IPS DF 19.7 (cell line): Measurements from ENCODE around the gene MGAT5.

ENCODE experiments used
- DNase-seq: peaks from one replicate; pipeline ENCODE4 v3.0.0-alpha.2; 2013; ENCODE audit warnings: low read depth, low spot score

MGAT5 gene

DNA sequence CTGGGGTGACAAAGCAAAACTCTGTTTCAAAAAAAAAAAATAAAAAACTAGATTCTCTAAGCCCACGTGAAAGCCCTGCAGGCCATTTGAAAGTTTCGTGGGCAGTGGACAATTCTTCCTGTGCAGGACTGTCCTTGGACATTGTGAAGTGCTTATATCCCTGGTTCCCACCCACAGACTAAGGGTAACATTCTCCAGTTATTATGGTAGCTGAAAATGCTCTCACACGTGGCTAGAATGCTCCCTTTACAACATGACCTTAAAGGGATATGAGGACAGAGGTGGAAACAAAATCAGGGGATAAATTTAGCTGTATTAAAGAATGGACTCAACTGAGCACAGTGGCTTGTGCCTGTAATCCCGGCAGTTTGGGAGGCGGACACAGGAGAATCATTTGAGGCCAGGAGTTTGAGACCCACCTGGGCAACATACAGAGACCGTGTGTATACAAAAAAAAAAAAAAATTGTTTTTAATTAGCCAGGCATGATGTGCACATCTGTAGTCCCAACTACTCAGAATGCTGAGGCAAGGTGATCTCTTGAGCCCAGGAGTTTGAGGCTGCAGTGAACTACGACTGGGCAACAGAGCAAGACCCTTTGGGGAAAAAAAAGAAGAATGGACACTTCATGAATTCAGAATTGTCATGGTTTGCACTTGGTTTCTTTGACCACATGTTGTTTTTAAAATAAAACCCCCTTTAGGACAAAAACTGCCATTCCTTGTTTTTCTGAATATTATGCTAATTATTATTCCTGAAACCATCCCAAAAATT, 167.9 kb downstream of the MGAT5 start:
- DNase-seq = no peak

DNA sequence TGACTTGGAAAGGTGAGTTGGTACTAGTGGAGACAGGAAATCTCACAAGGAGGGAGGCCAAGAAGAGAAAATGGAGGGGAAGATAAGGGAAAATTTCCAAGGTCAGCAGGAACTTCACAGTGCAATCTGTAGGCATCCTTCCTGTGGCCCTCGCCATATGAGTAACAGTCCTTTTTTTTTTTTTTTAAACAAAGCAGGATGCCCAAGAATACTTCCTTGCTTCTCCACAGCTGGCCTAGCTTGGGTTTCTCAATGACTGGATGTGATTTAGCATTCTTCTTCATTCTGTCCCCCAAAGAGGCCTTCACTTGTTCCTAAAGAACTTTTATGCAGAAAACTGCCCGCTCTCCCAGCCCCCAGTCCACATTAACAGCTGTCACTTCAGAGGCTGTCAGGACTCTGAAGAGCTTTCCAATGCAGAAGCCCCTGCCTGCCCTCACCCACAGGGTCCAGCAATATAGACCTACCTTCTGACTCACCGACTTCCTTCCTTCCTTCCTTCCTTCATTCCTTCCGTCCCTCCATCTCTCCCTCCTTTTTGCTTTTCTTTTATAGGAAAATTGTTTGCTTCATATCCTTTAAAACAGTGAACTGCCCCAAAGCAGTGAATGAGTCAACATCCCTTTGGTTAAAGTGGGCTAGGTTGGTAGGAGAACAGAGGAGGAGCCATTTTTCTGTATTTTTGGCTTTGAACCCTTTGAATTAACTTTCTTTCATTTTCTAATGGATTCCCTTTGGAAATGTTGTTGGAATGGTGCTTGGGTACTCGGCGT, 172.0 kb downstream of the MGAT5 start:
- DNase-seq = no peak

DNA sequence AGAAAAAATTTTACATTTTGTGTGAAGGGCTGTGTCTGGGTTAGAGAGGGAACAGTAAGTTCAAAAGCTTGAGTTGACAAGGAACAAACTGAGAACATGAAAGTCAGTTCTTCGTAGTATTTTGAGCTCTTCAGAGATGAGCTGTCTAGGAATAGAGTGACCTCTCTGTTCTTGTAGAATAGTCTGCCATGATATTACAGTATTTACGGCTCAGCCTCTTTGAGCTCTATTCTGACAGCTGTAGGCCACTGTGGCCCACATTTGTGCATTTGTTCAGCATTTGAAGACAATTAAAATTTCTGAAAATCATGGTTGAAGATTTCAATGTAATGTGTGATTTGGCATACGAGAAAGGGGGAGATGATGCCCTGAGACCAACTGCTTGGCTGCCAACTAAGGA, 172.8 kb downstream of the MGAT5 start:
- DNase-seq = no peak

DNA sequence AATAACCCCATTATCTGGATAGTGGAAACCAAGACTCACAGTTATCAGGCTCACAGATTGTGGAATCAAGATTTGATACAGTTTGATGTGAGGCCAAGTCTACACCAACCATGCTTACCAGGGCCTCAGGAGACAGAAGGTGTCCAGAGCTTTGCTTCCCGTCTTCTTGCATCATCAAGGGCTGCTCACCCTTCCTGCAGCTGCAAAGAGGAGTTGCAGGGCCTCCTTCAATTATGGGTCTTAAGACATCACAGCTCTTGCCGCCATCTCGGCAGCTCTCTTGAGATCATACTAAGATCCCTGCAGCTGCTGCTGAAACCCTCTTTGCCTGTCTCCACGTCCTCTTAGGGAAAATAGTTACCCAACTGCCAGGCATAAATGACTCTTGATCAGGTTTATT, 176.0 kb downstream of the MGAT5 start:
- no peak for DNase-seq

DNA sequence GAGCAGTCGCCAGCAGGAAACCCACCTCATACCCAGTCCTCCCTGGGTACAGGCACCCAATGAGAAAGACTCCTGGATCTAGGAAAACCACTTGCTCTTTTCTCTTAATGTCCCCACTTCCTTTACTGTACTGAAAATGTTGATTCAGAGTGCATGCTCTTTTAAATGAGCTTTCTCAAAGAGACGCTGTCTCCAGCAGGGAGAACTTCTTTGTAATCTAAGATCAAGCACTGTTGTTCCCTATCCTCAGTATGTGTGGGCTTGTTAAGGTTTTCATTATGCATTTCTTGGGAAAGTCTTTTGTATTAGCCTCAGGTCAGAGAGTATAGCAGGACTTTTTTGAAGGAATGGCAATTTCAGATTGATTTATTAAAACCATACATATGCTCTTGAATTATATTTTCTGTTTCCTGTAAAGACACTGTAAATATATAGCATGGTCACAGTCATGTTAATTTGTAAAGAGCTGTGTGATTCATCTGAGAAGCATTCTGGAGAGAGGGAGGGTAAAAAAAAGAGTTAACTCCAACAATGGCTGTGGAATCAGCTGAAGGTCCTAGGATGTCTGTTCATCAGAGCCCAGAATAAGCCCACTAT, 178.1 kb downstream of the MGAT5 start:
- no peak for DNase-seq

DNA sequence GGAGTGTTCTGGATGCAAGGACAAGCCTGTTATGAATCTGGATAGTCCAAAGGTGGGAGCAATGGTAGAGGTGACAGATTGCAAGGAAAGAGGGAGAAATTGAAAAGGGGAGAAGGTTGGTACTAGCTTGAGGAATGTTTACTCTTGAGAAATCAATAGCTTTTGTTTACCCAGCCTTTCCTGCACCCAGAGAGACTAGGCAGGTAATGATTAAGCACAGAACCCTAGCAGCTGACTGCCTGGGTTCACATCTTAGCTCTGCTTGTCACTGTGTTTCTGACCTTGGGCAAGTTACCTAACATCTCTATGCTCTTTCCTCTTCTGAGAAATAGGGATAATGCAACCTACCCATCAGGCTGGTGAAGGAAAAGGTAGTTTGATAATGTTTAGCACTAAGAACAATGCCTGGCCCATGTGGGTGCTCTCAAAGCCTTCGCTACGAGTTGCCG, 178.6 kb downstream of the MGAT5 start:
- no peak for DNase-seq

DNA sequence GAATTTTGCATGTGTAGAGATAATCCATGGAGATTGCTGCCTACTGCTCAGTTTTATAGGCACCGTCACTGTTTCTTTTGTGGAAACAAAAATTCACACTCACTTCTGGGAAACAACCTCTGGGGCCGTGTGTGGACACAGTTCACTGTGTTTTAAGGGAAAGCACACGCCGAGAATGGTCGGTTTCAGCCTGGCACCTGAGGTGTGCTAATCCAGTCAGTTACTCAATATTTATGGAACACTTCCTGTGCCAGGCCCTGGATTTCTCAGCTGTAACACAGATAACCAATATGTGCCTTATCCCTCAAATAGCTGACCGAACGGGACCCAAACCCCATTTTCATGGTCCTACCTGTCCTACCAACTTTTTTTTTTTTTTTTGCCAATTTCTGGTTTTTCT, 179.6 kb downstream of the MGAT5 start:
- no peak for DNase-seq

DNA sequence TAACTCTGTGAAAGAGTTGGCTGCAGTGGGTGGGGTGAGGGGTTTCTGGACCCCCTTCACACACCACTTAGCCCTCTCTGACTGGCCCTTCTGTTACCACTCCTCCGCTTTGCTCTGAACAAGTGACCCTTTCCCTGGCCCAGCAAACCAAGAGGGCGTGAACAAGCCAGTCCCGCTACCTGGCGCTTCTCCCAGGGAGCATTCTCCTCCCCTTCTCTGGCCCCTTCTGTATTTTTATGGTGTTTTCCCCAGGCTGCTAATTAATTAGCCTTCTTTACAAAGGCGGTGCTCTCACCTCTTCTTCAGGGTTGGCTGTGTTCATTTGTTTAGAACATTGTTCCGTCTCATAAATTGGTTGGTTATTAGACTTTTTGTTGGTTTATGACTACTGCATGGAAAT, 180.1 kb downstream of the MGAT5 start:
- no peak for DNase-seq

DNA sequence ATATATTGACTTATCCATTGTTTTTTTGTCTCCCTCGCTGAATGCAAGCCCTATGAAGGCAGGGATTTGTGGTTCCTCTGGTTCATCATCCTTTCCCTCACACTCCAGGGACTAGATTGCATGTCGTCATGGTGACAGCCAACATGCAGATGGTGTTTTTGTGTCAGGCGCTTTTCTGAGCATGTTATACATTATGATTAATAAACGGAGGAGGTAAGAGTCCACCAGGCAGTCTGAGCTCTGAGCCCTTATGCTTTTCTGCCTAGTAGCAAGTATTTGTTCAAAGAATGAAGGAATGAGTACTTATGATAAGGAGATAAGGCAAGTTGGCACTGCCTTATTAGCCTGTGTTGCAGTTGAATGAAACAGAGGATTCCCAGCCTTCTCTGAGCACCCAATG, 181.6 kb downstream of the MGAT5 start:
- DNase-seq = no peak

DNA sequence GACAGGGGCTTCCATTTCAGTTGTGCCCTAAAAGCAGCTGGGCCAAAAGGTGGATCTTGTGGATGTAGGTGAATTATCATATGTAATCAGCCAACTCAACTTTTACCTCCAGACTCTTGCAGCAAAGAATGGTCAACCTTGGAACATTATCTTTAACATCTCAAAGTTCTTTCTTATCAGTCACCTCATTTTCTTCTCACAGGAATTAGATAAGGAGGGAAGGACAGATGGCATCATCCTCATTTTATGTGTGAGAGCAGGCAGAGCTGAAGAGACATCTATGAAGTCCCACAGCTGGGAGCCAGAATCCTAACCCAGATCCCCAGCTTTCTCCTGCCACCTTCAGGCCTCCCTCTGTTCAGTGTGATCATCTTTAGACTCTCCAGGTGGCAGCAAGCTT, 182.1 kb downstream of the MGAT5 start:
- DNase-seq = no peak

DNA sequence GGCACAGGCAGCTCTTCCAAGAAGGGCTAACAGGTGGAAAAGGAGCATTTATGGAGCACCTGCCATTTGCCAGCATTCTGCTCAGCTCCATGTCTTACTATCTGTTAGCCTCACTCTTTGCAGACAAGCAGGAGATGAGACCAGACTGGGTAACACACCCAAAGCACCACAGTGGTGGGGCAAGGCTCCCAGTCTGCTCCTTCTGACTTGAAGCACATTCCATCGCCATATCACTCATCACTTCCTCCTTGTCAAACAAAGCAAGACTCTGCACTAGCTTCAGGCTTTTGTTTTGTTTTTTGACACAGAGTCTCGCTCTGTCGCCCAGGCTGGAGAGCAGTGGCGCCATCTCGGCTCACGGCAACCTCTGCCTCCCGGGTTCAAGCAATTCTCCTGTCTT, 182.8 kb downstream of the MGAT5 start:
- DNase-seq = no peak

DNA sequence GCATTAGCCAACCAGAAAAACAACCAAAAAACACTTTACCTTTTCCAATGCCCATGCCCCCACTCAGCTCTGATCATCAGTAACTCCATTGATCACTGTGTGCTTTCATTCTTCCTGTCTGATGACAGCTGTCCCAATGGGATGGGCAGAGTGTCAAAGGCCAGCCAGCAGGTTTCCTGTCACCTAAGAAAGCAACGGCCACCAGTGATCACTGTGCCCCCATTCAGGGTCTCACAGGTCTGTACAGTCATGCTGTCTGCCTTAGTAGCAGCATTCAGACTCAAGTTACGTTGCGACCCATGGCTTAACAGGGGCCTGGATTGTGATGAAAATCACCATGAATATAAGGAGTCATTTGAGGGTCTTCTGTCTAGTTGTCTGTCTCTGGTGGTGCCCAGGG, 184.5 kb downstream of the MGAT5 start:
- DNase-seq = no peak

DNA sequence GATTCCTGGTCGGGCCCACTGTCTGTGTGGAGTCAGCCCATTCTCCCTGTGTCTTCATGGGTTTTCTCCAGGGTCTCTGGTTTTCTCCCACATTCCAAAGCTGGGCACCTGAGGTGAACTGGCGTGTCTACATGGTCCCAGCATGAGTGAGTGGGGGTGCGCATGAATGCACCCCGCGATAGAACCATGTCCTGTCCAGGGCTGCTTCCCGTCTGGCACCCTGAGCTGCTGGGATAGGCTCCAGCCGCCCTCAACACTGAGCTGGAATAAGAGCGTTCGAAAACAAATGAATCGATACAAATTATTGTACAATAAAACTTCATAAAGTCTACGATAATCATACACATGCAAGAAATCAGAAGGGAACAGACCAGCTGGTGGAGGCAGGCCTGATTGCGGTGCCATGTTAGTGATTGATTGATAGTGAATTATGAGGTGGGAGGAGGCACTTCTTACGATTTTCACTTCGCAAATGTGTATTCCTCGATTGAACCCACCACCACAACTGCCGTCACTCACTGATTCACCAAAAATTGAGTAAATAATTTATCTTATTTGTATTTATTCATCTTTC, 186.6 kb downstream of the MGAT5 start:
- DNase-seq = no peak

DNA sequence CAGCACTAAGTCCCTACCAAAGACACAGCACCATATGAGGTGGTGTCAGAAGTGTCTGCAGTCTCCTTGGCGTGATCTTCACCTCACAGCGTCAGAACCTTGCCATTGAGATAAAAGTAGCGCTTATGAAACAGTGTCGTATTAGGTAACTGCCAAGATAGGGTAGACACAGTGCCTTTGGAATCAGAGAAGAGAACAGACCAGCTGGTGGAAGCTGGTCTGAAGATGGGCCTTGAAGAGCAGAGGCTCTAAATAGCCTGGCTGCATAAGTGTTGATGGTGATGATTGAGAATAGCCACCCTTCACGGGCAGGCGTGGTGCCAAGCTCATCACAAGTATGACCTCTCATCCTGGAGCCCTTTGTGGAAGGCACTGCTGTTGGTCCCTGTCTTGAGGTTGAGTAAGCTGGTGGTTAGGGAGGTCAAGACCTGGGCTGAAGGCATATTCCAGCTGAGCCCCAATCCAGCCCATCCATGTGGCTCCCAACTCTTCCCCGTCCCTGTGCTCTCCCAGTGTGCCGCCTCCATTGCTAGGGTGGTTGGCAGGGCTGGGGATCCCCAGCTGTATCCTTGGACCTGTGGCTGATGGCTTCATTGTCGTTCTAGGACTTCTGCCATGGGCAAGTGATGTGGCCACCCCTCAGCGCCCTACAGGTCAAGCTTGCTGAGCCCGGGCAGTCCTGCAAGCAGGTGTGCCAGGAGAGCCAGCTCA, 187.4 kb downstream of the MGAT5 start:
- no peak for DNase-seq

DNA sequence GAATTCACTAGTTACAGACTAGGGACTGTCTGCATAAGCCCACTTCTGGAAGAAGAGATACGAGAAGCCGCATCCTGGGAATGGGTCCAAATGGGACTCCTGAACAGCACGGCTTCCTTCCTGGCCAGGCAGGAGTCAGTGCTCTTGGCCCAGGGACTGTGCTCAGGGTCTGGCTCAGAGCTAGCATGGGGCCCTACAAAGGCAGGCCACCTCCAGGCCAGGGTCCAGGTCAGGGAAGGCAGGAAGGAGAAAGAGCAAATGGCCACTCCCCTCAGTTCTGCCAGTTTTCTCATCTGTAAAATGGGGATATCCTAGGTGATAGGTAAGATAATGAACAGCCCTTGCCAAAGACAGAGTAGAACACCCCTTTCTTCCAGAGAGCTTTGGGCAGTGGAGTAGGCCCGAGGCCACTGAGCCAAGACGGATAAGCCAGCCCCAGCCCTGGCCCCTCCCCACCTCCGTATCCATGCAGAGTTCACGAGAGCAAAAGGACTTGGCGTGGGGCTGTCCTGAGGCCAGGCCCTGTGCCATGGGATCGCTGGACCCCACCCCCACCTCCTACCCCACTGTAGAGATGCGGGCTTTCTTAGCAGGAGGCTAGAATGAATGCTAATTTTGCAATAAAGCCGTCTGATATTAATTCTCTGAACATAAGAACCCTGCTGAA, 190.1 kb downstream of the MGAT5 start:
- DNase-seq = no peak

DNA sequence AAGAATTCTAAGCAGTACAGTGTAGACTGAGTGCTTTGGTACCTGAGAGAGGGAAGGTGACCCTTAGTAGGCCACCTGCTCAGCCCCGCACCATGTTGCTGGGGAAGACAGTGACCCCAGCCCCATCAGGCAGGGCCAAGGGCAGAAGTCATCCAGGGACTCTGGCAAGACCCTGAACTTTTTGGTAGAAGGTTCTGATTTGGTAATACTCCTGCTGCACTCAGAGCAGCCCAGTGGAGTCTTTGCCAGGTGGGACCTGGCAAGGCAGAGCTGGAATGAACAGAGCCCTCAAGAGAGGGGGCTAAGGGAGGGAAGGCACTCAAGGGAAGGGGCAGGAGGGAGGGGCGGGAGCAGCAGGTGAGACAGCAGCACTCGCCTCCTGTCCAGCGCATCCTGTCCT, 191.2 kb downstream of the MGAT5 start:
- DNase-seq = no peak

DNA sequence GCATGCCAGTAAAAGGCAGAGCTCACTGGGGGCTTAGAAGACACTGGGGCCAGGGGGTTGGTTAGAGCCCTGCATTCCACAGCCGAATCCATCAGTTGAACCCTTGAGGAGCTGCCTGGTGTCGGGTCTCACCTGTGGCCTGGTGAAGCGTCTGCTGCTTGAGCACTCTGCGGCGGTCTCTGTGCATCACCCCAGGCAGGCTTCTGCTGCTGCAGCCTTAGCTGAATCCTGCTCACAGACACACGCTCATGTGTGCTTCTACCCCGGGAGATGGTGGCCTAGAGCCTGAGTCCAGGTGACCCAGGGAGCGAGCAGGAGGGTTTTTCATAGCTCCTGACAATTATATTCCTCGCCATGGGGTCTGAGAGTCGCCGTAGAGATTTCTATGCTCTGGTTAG, 192.1 kb downstream of the MGAT5 start:
- DNase-seq = no peak

DNA sequence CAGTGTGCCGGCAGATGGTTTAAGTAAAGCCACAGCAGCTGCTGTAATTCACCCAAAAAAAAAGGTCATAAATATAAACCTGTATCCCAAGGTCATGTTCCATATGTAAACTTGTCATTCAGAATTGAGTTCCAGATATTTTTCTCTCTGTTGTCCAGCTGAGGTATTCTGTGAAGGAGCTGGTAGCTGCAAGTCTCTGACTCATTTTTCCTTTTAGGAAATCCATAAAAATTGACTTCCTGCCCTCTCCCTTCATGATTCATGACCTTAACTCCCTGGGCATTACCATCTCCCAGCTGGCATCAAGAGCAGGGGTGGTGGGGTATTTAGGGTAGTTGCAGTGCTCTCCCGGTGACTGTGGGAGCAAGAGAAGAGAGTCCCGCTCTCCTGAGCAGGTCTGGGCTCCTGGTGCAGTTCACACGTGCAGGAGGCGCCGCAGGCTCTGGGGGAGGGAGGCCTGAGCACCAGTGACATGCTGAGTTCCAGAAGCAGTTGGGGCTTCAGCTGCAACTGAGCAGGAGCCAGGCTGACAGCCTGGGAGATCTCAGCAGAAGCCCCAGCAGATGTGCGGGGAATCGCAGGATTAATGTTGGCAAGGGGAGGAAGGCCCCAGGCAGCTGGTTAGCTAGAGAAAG, 192.6 kb downstream of the MGAT5 start:
- DNase-seq = no peak

DNA sequence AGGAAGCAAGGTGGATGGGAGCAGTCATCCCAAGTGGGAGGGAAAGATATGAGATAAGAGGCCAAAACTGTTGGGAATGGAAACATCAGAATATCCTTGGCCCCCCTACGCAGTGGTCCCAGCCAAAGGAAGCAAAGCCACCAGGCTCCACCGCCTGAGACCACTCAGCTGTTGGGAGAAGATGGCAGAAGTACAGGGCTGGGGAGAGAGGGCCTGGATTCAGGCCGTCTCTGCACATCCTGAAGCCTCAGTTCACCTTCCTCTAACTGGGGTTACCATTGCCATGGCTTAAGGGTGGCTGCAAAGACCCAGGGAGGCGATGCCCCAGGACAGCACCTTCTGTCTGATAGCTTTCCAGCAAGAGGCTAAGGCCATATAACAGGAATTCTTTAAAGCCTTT, 193.8 kb downstream of the MGAT5 start:
- no peak for DNase-seq

DNA sequence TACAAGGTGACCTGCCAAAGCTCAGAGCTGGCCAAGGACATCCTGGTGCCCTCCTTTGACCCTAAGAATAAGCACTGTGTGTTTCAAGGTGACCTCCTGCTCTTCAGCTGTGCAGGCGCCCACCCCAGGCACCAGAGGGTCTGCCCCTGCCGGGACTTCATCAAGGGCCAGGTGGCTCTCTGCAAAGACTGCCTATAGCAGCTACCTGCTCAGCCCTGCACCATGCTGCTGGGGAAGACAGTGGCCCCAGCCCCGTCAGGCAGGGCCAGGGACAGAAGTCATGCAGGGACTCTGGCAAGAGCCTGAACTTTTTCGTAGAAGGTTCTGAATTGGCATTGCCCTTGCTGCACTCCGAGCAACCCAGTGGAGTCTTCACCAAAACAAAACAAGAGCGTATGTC, 194.8 kb downstream of the MGAT5 start:
- no peak for DNase-seq

DNA sequence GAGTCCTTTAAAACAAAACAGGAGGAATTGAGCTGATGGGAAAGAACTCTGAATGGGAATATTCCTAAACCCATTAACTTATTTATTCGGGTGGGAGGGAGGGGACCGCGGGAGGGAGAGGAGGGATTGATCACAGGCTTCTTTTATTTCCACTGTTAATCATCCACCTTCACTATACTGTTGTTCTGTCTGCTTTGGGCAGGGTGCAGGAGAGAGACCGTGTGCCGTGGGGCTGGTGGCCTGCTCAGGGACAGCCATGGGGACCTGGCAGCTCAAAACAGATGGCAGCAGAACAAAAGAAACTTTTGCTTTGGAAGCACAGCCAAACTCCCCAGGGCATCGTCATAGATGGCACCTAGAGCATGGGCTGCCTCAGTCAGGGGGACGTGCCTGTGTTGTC, 195.3 kb downstream of the MGAT5 start:
- no peak for DNase-seq
